Activated effector memory CD4-positive, alpha-beta T cell treated with Interleukin-2 at 50 U/mL for 16 hours (primary cell): ENCODE results near the gene RTL9.

Experiments
- DNase-seq: peaks from one replicate; pipeline ENCODE4 v3.0.0-alpha.2; 2020

RTL9 gene

DNA sequence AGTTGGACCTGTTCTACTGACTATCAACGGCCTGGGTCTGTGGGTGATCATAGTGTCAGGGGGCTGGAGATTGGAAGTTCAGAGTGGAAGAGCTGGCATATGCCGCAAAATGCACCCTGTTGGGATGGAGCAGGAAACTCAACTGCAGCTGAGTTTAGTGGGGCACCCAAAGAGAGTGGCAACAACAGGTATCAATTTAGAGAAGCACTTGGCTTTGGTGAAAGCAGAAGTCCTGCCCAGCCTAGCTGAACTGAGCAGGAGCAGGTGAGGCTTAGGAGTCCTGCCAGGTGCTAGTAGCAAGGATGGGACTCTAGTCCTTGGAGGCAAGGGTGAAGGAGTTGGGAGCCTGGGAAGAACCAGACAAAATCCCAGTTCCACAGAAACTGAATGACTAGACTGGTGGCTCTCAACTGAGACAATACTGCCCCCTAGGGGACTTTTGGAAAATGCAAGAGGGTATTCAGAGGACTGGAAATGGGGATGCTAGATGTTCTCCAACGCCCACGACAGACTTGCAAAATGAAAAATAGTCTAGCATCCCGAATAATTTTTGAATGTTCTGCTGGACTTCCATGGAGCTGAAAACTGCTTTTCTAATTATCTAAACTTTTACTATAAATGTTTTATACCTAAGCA lies 49.4 kb downstream of the RTL9 start:
- DNase-seq = peak; percentile 0
